Measurements from ENCODE around the gene DZIP3. TPM values are rescaled to one million over a fixed set of nuclear protein-coding genes. Genes with fewer than 3 reads are reported as not detected.

DZIP3 gene
- total and polyA plus RNA-seq, 2 donors (not counting 1 experiment from before 2014, with no cell fraction given): 11.0 to 26.4 TPM

DNA sequence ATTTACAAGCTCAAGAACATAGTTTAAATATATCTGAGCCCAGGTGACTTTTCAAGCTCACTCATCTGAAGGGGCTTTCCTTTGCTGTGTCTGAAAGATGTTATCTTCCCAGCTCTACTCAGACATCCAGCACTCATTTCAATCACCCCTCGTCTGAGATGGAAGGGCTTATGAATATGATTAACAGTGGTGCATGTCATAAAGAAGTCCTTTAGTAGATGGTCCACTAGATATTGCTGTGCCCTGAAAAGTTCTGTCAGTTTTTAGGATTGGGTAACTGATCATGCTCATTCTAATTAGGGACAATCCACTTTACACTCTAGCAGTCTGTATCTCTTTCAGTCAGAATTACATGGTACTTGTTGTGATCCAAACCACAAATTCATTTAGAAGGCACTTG, 139.4 kb downstream of the DZIP3 start:
- no peak for TF ChIP-seq EZH2 (IDR thresholded peaks at IDR 0.05; ENCODE audit: low read length, missing control alignments)
- TF ChIP-seq, protein P1, sequence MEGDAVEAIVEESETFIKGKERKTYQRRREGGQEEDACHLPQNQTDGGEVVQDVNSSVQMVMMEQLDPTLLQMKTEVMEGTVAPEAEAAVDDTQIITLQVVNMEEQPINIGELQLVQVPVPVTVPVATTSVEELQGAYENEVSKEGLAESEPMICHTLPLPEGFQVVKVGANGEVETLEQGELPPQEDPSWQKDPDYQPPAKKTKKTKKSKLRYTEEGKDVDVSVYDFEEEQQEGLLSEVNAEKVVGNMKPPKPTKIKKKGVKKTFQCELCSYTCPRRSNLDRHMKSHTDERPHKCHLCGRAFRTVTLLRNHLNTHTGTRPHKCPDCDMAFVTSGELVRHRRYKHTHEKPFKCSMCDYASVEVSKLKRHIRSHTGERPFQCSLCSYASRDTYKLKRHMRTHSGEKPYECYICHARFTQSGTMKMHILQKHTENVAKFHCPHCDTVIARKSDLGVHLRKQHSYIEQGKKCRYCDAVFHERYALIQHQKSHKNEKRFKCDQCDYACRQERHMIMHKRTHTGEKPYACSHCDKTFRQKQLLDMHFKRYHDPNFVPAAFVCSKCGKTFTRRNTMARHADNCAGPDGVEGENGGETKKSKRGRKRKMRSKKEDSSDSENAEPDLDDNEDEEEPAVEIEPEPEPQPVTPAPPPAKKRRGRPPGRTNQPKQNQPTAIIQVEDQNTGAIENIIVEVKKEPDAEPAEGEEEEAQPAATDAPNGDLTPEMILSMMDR (conservative IDR thresholded peaks at IDR 0.05 in 1 of 2, IDR thresholded peaks at IDR 0.05 in 1 of 2; ENCODE audit: low read depth in 1 of 2, low read length in 2 of 2): no peak
- Histone ChIP-seq H2AFZ (ENCODE audit: low read length) (no peak overlapping the region), H3K36me3 (ENCODE audit: control insufficient read depth, insufficient read depth, low read length) (no peaks in the 10 kb centered on the region), H3K9ac (ENCODE audit: insufficient read depth, low read length) (no peak overlapping the region), H3K4me1 (ENCODE audit: control insufficient read depth, extremely low read depth, insufficient read depth, low read length) (no peaks in the 10 kb centered on the region), H4K20me1 (ENCODE audit: control insufficient read depth, extremely low read depth, insufficient read depth, low read length) (no peaks in the 10 kb centered on the region), H3K79me2 (ENCODE audit: control insufficient read depth, insufficient read depth, low read length) (no peaks in the 10 kb centered on the region), H3K27ac (ENCODE audit: insufficient read depth, low read length) (no peak overlapping the region), H3K4me3 (replicated peaks in 1 of 4; ENCODE audit: control extremely low read depth in 1 of 4, insufficient read depth in 1 of 4, low read depth in 3 of 4, low read length in 4 of 4) (no peak overlapping the region), H3K4me2 (ENCODE audit: extremely low read depth, insufficient read depth, low read length) (no peak overlapping the region), H3K27me3 (ENCODE audit: control insufficient read depth, insufficient read depth, low read length) (no peaks in the 10 kb centered on the region), H3K9me3 (ENCODE audit: control insufficient read depth, insufficient read depth, low read depth, low read length) (no peaks in the 10 kb centered on the region)
- DNase-seq (ENCODE audit: low read depth in 2 of 2): no peak

DNA sequence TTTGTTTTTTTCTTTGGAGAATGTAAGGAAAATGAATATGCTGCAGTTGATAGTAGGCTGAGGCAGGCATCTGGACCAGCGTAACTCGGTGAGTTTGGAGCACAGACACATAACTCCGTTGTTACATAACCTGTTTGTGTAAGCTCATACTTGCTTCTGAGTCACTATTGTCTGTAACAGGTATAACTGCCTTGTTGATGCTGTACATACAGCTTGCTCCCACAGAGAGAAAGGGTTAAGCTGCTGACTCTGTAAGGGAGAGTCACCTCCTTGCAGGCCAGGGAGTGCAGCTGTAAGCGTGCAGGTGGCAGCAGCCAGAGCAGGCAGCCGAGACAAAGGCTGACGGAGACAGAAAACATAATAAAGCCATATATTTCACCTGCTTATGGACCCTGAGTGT, 147.3 kb downstream of the DZIP3 start:
- Histone ChIP-seq H3K27me3 (ENCODE audit: control insufficient read depth, insufficient read depth, low read length) (no peaks in the 10 kb centered on the region), H3K9ac (ENCODE audit: insufficient read depth, low read length) (no peak overlapping the region), H3K27ac (ENCODE audit: insufficient read depth, low read length) (no peak overlapping the region), H2AFZ (ENCODE audit: low read length) (no peak overlapping the region), H3K4me3 (replicated peaks in 1 of 4; ENCODE audit: control extremely low read depth in 1 of 4, insufficient read depth in 1 of 4, low read depth in 3 of 4, low read length in 4 of 4) (no peak overlapping the region), H3K79me2 (ENCODE audit: control insufficient read depth, insufficient read depth, low read length) (no peaks in the 10 kb centered on the region), H3K36me3 (ENCODE audit: control insufficient read depth, insufficient read depth, low read length) (no peaks in the 10 kb centered on the region), H3K4me1 (ENCODE audit: control insufficient read depth, extremely low read depth, insufficient read depth, low read length) (no peaks in the 10 kb centered on the region), H3K9me3 (ENCODE audit: control insufficient read depth, insufficient read depth, low read depth, low read length) (no peaks in the 10 kb centered on the region), H3K4me2 (ENCODE audit: extremely low read depth, insufficient read depth, low read length) (no peak overlapping the region), H4K20me1 (ENCODE audit: control insufficient read depth, extremely low read depth, insufficient read depth, low read length) (no peaks in the 10 kb centered on the region)
- DNase-seq (ENCODE audit: low read depth in 2 of 2): no peak
- TF ChIP-seq, protein P1 (conservative IDR thresholded peaks at IDR 0.05 in 1 of 2, IDR thresholded peaks at IDR 0.05 in 1 of 2; ENCODE audit: low read depth in 1 of 2, low read length in 2 of 2): no peak
- no peak for TF ChIP-seq EZH2 (IDR thresholded peaks at IDR 0.05; ENCODE audit: low read length, missing control alignments)

DNA sequence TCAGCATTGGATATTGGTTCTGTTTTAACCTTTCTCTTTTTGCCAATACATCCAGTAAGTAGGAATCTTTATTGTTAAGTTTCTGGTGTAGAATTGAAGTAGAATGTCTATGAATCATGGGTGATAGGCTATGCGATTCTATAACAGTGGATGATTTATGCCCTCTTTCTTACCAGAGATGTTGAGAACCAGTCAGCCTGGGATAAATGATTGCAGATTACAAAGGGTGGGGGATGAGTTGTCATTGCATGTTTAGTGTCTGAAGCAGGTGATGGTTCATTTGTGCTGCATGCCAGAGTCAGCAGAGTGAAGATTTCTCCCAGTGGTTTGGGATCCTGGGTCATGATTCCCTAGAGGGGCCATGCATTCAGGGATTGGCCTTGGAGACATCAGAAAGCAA, 153.4 kb downstream of the DZIP3 start:
- Histone ChIP-seq H3K79me2 (ENCODE audit: control insufficient read depth, insufficient read depth, low read length) (no peaks in the 10 kb centered on the region), H3K9me3 (ENCODE audit: control insufficient read depth, insufficient read depth, low read depth, low read length) (no peaks in the 10 kb centered on the region), H2AFZ (ENCODE audit: low read length) (no peak overlapping the region), H3K4me2 (ENCODE audit: extremely low read depth, insufficient read depth, low read length) (no peak overlapping the region), H3K4me1 (ENCODE audit: control insufficient read depth, extremely low read depth, insufficient read depth, low read length) (no peaks in the 10 kb centered on the region), H4K20me1 (ENCODE audit: control insufficient read depth, extremely low read depth, insufficient read depth, low read length) (no peaks in the 10 kb centered on the region), H3K36me3 (ENCODE audit: control insufficient read depth, insufficient read depth, low read length) (no peaks in the 10 kb centered on the region), H3K27ac (ENCODE audit: insufficient read depth, low read length) (no peak overlapping the region), H3K4me3 (replicated peaks in 1 of 4; ENCODE audit: control extremely low read depth in 1 of 4, insufficient read depth in 1 of 4, low read depth in 3 of 4, low read length in 4 of 4) (no peak overlapping the region), H3K9ac (ENCODE audit: insufficient read depth, low read length) (no peak overlapping the region), H3K27me3 (ENCODE audit: control insufficient read depth, insufficient read depth, low read length) (no peaks in the 10 kb centered on the region)
- TF ChIP-seq, protein P1 (conservative IDR thresholded peaks at IDR 0.05 in 1 of 2, IDR thresholded peaks at IDR 0.05 in 1 of 2; ENCODE audit: low read depth in 1 of 2, low read length in 2 of 2): no peak
- no peak for TF ChIP-seq EZH2 (IDR thresholded peaks at IDR 0.05; ENCODE audit: low read length, missing control alignments)
- DNase-seq (ENCODE audit: low read depth in 2 of 2): no peak

Other genes with a start within 250 kb of the DZIP3 start
- 0.17 and 0.26 TPM in 2 replicates for gene MYH15, start 79.1 kb upstream of the DZIP3 start, total RNA-seq
- 0.05 and 0.24 TPM in 2 replicates for gene MYH15, start 79.1 kb upstream of the DZIP3 start, polyA plus RNA-seq
- gene CIP2A, start 284 bp upstream of the DZIP3 start, total RNA-seq: 5.4 and 10.1 TPM in 2 replicates
- gene CIP2A, start 284 bp upstream of the DZIP3 start, polyA plus RNA-seq: 7.9 and 20.2 TPM in 2 replicates
- not detected in 2 replicates for gene RETNLB, start 167.7 kb downstream of the DZIP3 start, total RNA-seq
- gene RETNLB, start 167.7 kb downstream of the DZIP3 start, polyA plus RNA-seq: not detected in 2 replicates
- not detected in 2 replicates for gene TRAT1, start 233.1 kb downstream of the DZIP3 start, total RNA-seq
- gene TRAT1, start 233.1 kb downstream of the DZIP3 start, polyA plus RNA-seq: not detected in 2 replicates